Nucleus accumbens (tissue), 56 donors: ENCODE results near the gene ERP44.
"Not testable (repeated sequence)": the region's sequence is repeated elsewhere in the genome, so short reads cannot be mapped to it uniquely, and the experiment has no call there.

ENCODE experiments used
- DNase-seq, 56 donors: peaks; one replicate each; lab custom pipeline; 2025; lab: John Stamatoyannopoulos, UW

ERP44 gene

DNA sequence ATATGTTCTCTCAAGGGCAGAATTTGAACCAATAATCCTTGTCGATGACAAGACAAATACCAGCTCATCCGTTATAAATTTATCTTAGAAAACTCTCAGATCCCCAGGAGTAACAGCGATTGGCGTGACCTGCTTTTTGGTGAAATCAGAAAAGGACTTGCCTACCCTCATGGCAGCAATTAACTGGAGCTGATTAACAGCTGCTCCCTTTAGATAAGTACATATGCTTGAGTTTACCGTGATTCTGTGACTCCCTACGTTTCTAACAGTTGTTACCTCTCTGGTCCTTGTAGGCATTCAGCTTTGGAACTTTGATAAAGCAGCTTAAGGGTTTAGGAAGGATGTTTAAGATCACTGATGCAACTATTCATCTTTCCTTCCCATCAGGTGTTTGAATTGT, 2.8 kb upstream of the ERP44 start:
- no peak for DNase-seq

DNA sequence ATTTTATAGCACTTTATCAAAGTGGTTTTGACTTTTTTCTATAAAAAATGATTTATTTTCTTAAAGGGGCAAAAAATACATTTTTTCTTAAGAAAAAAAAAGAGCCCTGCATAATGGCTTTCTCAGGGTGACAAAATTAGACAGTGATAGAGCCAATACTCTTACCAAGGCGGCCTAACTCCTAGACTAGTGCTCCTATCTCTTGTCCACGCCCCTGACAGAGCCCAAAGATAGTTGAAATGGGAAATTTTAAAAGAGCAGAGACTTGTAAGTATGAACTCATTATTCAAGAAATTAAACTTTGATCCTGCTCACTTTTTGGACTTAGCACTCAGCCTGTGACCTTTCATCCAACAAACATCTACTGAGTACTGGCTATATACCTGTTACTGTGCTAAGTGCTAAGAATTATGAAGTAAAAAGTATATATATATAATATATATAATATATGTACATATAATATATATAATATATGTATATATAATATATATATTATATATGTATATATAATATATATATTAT, 1.4 kb upstream of the ERP44 start:
- DNase-seq, result no peak

DNA sequence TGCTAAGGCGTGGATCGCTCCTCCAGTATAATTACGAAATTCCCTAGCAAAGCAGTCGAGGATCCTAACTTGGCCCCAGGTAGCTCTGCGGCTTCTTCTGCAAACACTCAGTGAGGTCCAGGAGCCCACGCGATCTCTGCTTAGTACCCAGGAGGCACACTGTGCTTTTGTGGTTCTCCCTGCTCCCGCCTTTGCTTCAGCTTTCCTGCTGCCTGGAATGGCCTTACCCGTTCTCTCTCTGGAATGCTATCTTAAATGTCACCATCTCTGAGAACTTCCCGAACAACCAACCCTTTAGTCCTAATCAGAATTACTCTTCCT, 882 bp upstream of the ERP44 start:
- DNase-seq, result peak in 21 of 56 donors; percentile 1 to 60 (median 34)

GRCh38 chr9:100098046-100098886, 534 bp downstream of the ERP44 start:
- peak in 49 of 56 donors; percentile 21 to 83 (median 55) for DNase-seq

DNA sequence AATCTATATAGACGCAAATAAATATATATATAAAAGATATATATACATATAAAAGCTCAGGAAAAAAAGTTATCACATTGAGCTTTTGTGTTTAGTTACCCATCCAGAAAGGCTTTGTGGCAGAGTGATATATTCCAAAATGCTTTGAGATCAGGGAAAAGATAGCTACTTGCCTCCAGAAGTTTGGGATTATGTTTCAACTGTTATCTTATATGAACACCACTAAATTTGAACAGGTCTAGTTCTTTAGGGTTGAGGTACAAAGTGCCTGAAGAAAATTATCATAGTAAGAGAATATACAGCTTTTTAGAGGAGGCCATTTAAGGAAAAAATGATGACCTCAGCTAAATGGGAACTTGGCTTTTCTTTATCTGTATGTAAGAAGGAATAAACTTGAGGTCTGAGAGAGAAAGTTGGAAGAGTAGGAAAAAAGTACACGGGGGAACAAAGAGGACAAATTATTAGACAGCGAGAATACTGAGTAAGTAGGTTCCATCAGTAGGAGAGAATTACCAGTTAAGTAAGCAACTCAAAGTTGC, 2.4 kb downstream of the ERP44 start:
- no peak for DNase-seq

DNA sequence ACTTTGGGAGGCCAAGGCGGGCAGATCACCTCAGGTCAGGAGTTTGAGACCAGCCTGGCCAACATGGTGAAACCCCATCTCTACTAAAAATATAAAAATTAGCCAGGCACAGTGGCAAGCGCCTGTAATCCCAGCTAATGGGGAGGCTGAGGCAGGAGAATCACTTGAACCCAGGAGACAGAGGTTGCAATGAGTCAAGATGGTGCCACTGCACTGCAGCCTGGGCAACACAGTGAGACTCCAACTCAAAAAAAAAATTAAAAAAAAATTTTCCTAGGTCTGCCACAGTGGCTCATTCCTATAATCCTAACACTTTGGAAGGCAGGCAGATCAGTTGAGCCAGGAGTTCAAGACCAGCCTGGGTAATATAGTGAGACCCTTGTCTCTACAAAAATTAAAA, 4.4 kb downstream of the ERP44 start:
- DNase-seq, result not testable (repeated sequence)

DNA sequence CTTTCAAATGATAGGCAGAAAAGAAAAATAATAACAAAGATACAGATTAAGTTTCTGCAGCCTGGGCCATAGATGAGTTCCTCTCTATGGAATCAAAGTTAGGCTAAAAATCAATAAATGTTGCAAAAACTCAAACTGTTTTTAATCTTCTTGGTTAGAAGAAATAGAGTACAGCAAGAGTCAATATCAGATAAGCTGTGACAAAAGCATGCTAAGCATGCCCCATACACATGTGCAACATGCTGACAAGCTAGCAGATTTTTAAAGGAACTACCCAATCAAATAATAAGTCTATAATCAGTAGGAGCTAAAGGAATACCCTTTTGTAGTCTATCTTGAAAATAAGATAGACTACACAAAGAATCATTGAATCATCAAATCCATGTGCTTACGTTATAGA, 6.7 kb downstream of the ERP44 start:
- DNase-seq, result no peak

- DNase-seq, result no peak
These were observed 7.2 kb downstream of the ERP44 start for GRCh38 chr9:100091650-100092049.

DNA sequence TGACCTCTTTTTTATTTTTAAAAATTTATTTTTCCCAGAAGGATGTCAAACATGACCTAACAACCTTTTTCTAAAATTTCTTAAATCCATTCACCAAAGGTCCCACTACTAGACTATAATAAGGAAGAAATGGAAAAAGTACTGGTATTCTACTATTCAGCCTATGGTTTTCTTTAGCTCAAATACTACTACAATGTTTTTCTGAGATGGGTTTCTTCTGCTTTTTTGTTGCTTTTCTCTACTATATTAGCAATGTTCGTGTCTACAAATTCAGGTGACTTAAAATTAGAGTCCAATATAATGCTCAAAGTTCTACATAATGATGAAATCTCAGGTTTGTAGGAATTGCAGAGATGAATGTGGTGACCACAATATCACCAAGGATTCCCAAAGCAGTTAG, 7.9 kb downstream of the ERP44 start:
- DNase-seq, result no peak

GRCh38 chr9:100088202-100088601, 10.6 kb downstream of the ERP44 start:
- DNase-seq, result no peak

GRCh38 chr9:100087218-100087617, 11.6 kb downstream of the ERP44 start:
- DNase-seq, result no peak

- no peak for DNase-seq
These were observed 12.6 kb downstream of the ERP44 start for GRCh38 chr9:100086097-100086635.

DNA sequence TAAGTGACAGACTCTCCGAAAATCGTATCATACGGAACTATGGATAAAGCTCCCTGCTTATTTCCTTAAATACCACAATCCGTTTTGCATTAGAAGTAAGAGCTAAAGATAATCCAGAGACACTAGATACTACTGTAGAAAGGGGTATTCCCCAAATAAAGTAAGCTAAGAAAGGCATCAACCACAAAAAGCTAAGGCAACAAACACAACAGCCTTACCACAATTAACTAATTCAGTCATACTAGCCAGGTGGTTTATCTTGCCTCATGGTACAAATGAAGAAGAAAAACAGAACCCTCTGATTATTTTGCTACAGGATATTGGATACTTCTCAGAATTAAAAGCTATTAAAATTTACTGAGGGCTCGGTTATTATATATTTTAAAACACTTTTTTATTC, 14.1 kb downstream of the ERP44 start:
- no peak for DNase-seq

- DNase-seq, result no peak
These were observed 14.7 kb downstream of the ERP44 start for GRCh38 chr9:100084128-100084453.

DNA sequence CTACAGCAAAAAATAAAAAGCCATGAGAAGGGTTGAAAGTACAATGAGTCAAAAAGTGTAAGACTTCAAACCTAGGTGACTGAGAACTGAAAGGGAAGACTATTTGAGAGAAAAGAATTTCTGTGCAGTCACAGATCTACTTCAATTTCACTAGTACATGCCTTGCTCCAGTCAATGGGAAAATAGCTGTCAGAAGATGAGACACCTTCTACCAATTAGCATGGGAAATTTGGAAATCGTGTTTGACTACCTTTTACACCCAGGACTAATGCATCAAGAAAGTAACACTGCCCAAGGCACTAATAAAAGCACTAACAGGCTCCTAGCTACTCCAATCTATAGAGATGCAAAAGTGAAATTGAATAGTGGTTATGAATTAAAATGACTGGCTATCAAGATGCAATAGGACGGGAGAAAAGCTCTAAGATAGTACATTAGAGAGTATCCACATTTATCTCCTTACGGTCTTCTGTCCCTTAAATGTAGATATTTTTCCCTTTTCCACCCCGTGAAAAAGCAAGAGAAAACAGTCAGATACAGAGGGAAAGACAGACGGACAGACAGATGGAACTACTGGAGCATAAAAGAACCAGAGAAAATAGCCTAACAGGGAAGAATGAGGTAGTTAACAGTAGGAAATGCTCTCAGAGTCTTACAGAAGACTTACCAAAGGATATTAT, 15.2 kb downstream of the ERP44 start:
- no peak for DNase-seq

DNA sequence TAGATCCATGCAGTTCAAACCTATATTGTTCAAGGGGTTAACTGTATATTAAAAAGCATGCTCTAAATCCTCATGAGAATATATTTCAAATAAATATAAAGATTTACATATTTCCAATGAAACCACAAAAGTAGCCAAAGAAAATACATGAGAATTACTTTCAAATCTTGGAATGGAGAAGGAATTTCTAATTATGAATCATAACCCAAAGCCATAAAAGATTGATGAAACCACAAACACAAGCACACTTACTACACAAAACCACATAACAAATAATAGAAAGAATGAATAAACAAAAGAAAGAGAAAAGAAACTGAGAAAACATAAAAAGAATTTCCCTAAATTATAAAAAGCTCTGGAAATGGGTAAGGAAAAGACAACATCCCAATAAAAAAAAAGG, 16.0 kb downstream of the ERP44 start:
- DNase-seq, result no peak

DNA sequence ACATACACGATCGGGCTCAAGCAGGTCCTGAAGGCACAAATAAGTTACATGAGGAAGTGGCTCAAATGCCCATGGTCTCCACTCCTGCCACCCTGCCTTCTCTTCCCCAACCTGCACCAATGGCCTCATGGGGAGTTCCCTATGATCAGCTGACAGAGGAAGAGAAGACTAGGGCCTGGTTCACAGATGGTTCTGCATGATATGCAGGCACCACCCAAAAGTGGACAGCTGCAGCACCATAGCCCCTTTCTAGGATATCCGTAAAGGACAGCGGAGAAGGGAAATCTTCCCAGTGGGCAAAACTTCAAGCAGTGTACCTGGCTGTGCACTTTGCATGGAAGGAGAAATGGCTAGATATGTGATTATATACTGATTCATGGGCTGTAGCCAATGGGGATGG, 22.5 kb downstream of the ERP44 start:
- not testable (repeated sequence) for DNase-seq

DNA sequence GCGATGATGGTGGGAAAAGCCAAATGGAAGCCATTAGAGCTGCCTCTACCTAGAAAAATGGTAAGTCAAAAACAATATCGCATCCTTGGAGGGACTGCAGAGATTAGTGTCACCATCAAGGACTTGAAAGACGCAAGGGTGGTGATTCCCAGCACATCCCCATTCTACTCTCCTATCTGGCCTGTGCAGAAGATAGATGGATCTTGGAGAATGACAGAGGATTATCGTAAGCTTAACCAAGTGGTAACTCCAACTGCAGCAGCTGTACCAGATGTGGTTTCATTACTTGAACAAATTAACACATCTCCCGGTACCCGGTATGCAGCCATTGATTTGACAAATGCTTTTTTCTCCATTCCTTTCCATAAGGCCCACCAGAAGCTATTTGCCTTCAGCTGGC, 23.8 kb downstream of the ERP44 start:
- DNase-seq, result no peak

- peak in 6 of 56 donors; percentile 0 to 23 (median 6) for DNase-seq
These were observed 24.7 kb downstream of the ERP44 start for GRCh38 chr9:100074093-100074492.

GRCh38 chr9:100072805-100073204, 26.0 kb downstream of the ERP44 start:
- DNase-seq, result no peak

GRCh38 chr9:100071271-100071670, 27.5 kb downstream of the ERP44 start:
- DNase-seq, result no peak
